SU-DHL-6 (cell line): ENCODE results near the gene ZFP36L1.

Experiments
- H2AFZ ChIP-seq: fragments of 200-600 bp; sonication (generic); 2 replicates; pipeline ENCODE4 v1.6.1; 2014; ENCODE audit warnings: low read depth, mild to moderate bottlenecking, moderate library complexity, mixed read lengths, antibody characterized with exemption, low read length; ENCODE audit not compliant: severe bottlenecking
- H3F3A ChIP-seq: fragments of 200-600 bp; shearing (Covaris generic); 2 replicates; pipeline ENCODE4 v1.6.0; 2016; ENCODE audit warnings: antibody characterized with exemption, mild to moderate bottlenecking; ENCODE audit not compliant: insufficient read depth
- H3K27ac ChIP-seq: fragments of 200-600 bp; sonication (generic); 2 replicates; pipeline ENCODE4 v1.5.1; 2016; ENCODE audit warnings: low read depth, mild to moderate bottlenecking, low read length, moderate library complexity, mixed read lengths
- H3K27me3 ChIP-seq: fragments of 200-600 bp; sonication (generic), shearing (Covaris generic); 2 replicates; pipeline ENCODE4 v1.6.0; 2014; ENCODE audit warnings: mild to moderate bottlenecking, low read length
- H3K36me3 ChIP-seq: fragments of 200-600 bp; sonication (generic); 2 replicates; pipeline ENCODE4 v1.6.1; 2014; ENCODE audit warnings: mild to moderate bottlenecking, low read length, mixed read lengths
- H3K4me2 ChIP-seq: fragments of 300-600, 200-600 bp; shearing (Covaris generic), sonication (generic); 2 replicates; pipeline ENCODE4 v1.6.0; 2014; ENCODE audit warnings: low read length, low read depth, mild to moderate bottlenecking; ENCODE audit not compliant: poor library complexity, severe bottlenecking
- H3K4me3 ChIP-seq: fragments of 200-600 bp; sonication (generic); 2 replicates; pipeline ENCODE4 v1.5.1; 2014; ENCODE audit warnings: antibody characterized with exemption, low read length, mild to moderate bottlenecking, mixed read lengths; ENCODE audit not compliant: insufficient read depth, poor library complexity, severe bottlenecking
- H3K79me2 ChIP-seq: fragments of 200-600 bp; sonication (generic); 2 replicates; pipeline ENCODE4 v1.6.1; 2014; ENCODE audit warnings: mild to moderate bottlenecking, low read length, moderate library complexity; ENCODE audit not compliant: insufficient read depth
- H3K9ac ChIP-seq: fragments of 200-600 bp; sonication (generic); 2 replicates; pipeline ENCODE4 v1.7.0; 2014; ENCODE audit warnings: mild to moderate bottlenecking, low read length
- H3K9me2 ChIP-seq: fragments of 200-600 bp; sonication (generic); replicated peaks from 2 replicates; pipeline ENCODE4 v1.6.1; 2014; ENCODE audit warnings: low read length; ENCODE audit not compliant: insufficient read depth
- H3K9me3 ChIP-seq: fragments of 200-600 bp; sonication (generic); 2 replicates; pipeline ENCODE4 v1.6.1; 2014; ENCODE audit warnings: low read length, mixed read lengths; ENCODE audit not compliant: insufficient read depth
- H4K20me1 ChIP-seq: fragments of 200-600 bp; sonication (generic); 2 replicates; pipeline ENCODE4 v1.6.1; 2014; ENCODE audit warnings: low read depth, mild to moderate bottlenecking, antibody characterized with exemption, low read length, moderate library complexity, mixed read lengths
- CTCF ChIP-seq: fragments of 200-600 bp; sonication (generic); IDR thresholded peaks from one replicate; pipeline ENCODE4 v1.5.1; 2017; ENCODE audit warnings: antibody characterized with exemption, mild to moderate bottlenecking, low read length, moderate library complexity; ENCODE audit not compliant: insufficient read depth, poor library complexity, severe bottlenecking
- EZH2phosphoT487 ChIP-seq: fragments of 200-600 bp; sonication (generic), shearing (Covaris generic); conservative IDR thresholded peaks from 2 replicates; pipeline ENCODE4 v1.6.1; 2018; ENCODE audit warnings: mild to moderate bottlenecking, antibody characterized with exemption, low read length, moderate library complexity, mixed read lengths

The ZFP36L1 gene

GRCh38 chr14:68775614-68776126 is 17.2 kb downstream of the ZFP36L1 start:
- Histone ChIP-seq H3K79me2 (no peaks in the 10 kb centered on the region), H3K4me2 (no peak overlapping the region), H3K27me3 (no peaks in the 10 kb centered on the region), H4K20me1 (no peaks in the 10 kb centered on the region), H3K9ac (no peak overlapping the region), H3K36me3 (no peaks in the 10 kb centered on the region), H3F3A (no peaks in the 10 kb centered on the region), H3K27ac (no peak overlapping the region), H3K9me2 (no peaks in the 10 kb centered on the region), H3K9me3 (no peaks in the 10 kb centered on the region), H2AFZ (no peak overlapping the region), H3K4me3 (no peak overlapping the region)
- TF ChIP-seq EZH2phosphoT487, result no peak
- no peak for TF ChIP-seq CTCF

- no peaks in the 10 kb centered on the region for H3K36me3 ChIP-seq
- no peak overlapping the region for H3K4me2 ChIP-seq
- TF ChIP-seq CTCF (no peak), EZH2phosphoT487 (no peak)
- no peaks in the 10 kb centered on the region for H3K27me3 ChIP-seq
- H2AFZ ChIP-seq, result no peak overlapping the region
- H3K4me3 ChIP-seq, result no peak overlapping the region
- no peaks in the 10 kb centered on the region for H3K9me2 ChIP-seq
- no peaks in the 10 kb centered on the region for H4K20me1 ChIP-seq
- H3K79me2 ChIP-seq, result no peaks in the 10 kb centered on the region
- H3K9me3 ChIP-seq, result no peaks in the 10 kb centered on the region
- H3K27ac ChIP-seq, result no peak overlapping the region
- H3F3A ChIP-seq, result no peaks in the 10 kb centered on the region
- H3K9ac ChIP-seq, result no peak overlapping the region
Measured at GRCh38 chr14:68774771-68775613, 17.9 kb downstream of the ZFP36L1 start.

GRCh38 chr14:68772761-68773381 is 20.0 kb downstream of the ZFP36L1 start:
- TF ChIP-seq EZH2phosphoT487, result no peak
- TF ChIP-seq CTCF, result no peak
- Histone ChIP-seq H3K36me3 (no peaks in the 10 kb centered on the region), H3K9me3 (no peaks in the 10 kb centered on the region), H3K27me3 (no peaks in the 10 kb centered on the region), H3F3A (no peaks in the 10 kb centered on the region), H3K9ac (no peak overlapping the region), H3K4me2 (no peak overlapping the region), H2AFZ (no peak overlapping the region), H3K79me2 (no peaks in the 10 kb centered on the region), H3K9me2 (no peaks in the 10 kb centered on the region), H3K27ac (no peak overlapping the region), H4K20me1 (no peaks in the 10 kb centered on the region), H3K4me3 (no peak overlapping the region)
